HT1080 (cell line): ENCODE results near the gene SLN. TPM values are rescaled to one million over a fixed set of nuclear protein-coding genes. Genes with fewer than 3 reads are reported as not detected.

Source experiments
- total RNA-seq: library from RNA; depleted of rRNA; stranded (reverse); fragments of >200 nt; shearing (Covaris generic); gene quantifications from 2 replicates; pipeline ENCODE4 v1.2.3, GENCODE V29; 2014; rRNA removed

SLN gene
- total RNA-seq, 1 experiment from 2014 or later, result not detected

Other genes starting within 250 kb of the SLN start
- gene ALKBH8, start 146.3 kb downstream of the SLN start, total RNA-seq, result 14.2 and 16.0 TPM in 2 replicates
- 2.3 and 3.4 TPM in 2 replicates for gene ELMOD1, start 120.9 kb downstream of the SLN start, total RNA-seq
- 69.8 and 74.5 TPM in 2 replicates for gene SLC35F2, start 146.7 kb upstream of the SLN start, total RNA-seq
- 0.60 and 0.64 TPM in 2 replicates for gene RAB39A, start 216.4 kb upstream of the SLN start, total RNA-seq